Neural cell (in vitro differentiated cells): ENCODE data around the gene DDX31.

Experiments
- CTCF ChIP-seq: fragments of 450-650 bp; IDR thresholded peaks from 2 replicates; pipeline ENCODE4 v1.5.1; 2014; ENCODE audit warnings: antibody characterized with exemption, mild to moderate bottlenecking, moderate library complexity; ENCODE audit not compliant: poor library complexity, severe bottlenecking
- EZH2 ChIP-seq: fragments of 200-600, 300-800 bp; shearing (Covaris generic), sonication (generic); IDR thresholded peaks from 2 replicates; pipeline ENCODE4 v1.6.1; 2014; ENCODE audit warnings: antibody characterized with exemption, low read length, borderline replicate concordance, mild to moderate bottlenecking; ENCODE audit not compliant: insufficient read depth, poor library complexity, severe bottlenecking
- RAD21 ChIP-seq: fragments of 450-650 bp; conservative IDR thresholded peaks from 2 replicates; pipeline ENCODE4 v1.6.1; 2014; ENCODE audit warnings: antibody characterized with exemption, mild to moderate bottlenecking, moderate library complexity

- TF ChIP-seq RAD21 (no peak), CTCF (no peak), EZH2 (no peak)
These were observed 117.7 kb downstream of the DDX31 start for GRCh38 chr9:132552041-132552440.
